Measurements from ENCODE around the gene IDE.
"Not testable (repeated sequence)": the region's sequence is repeated elsewhere in the genome, so short reads cannot be mapped to it uniquely, and the experiment has no call there.

Gene IDE

DNA sequence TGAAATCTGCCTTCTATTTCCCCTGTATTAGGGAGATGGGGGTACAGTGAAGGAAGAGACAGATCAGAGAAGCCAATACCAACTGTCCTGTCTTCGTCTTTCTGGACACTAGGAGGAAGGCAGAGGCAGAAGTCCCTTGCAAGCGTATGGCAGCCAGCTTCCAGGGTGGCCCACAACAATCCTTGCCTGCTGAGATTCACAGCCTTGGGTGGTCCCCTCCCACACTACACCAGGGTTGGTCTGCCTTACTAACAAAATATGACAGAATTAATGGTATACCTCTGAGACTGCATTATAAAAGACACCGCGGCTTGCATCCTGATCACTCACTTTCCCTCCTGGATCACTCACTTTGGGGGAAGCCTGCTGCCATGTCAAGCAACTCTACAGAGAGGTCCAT lies 90.4 kb downstream of the IDE start:
- DNase-seq: no peak

DNA sequence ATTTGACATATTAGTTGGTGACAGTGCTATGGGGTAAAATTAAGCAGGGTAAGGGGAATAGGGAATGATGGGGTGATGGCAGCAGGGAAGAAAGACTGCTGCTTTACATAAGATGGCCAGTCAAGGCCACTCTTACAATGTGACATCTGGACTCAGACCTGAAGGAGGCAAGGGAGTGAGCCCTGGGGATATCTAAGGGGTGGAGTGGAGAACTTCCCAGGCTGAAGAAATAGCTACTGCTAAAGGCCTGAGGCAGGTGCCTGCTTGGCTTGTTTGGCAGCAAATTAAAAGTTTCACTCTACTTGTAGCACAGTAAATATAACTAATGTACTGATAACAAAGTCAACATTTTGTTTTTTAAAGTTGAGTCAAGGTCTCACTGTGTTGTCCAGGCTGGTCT lies 93.5 kb downstream of the IDE start:
- no peak for DNase-seq

GRCh38 chr10:92479547-92479946 lies 94.3 kb downstream of the IDE start:
- no peak for DNase-seq

DNA sequence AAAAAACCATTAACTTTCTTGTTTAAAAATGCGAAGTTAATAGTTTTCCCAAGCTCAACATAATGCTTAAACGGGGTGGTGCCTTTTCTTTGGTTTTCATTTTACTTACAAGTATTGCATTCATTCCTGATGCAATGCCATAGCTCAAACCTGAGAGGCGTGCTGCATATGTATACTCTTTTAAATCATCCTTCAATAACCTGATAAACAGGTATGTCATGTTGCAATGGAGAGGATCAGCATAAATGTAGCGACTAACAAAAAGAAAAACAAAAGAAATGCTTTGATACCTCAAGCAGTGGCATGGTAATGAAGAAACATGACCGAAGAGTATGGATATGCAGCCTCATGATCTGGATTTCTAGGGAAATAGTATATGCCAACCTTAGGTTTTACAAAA lies 95.4 kb downstream of the IDE start:
- no peak for DNase-seq

- no peak for DNase-seq
Measured at GRCh38 chr10:92475357-92475868, 98.5 kb downstream of the IDE start.

GRCh38 chr10:92470026-92470425 lies 103.9 kb downstream of the IDE start:
- DNase-seq: no peak

DNA sequence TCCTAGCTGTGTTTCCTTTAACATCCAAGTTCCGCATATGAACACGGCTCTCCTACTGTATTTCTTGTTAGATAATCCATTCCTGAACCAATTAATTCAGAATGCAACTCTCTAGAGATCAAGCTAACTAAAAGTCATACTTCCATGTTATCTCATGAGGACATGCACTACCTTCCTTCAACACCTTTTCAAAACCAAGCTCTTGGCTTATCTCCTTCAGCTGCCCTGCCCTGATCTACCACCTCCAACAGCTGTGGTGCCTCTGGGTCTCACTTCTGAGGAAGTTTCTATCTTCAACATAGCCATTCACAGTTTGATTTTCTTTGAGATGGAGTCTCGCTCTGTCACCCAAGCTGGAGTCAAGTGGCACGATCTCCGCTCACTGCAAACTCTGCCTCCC lies 109.5 kb downstream of the IDE start:
- DNase-seq: no peak

- no peak for DNase-seq
Measured at GRCh38 chr10:92463582-92463981, 110.3 kb downstream of the IDE start.

- not testable (repeated sequence) for DNase-seq
Measured at GRCh38 chr10:92454955-92455354, 118.9 kb downstream of the IDE start.

DNA sequence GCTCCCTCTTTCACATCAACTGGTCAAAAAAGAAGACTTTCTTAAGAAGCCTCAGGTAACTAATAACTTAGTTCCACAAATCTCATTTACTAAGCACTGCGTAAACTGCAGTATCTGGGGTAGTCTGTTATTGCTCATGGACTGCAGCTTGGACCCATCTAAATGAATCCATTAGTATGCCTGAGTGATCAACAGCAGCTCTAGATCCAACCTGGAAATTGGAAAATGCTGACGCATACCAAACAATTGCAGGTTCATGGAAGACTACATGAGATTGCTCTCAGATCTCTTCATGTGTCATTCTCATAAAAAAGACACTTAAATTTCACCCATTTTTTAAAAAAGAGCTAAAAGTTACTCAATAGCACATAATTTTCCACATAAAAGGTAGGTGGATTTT lies 121.6 kb downstream of the IDE start:
- no peak for DNase-seq

DNA sequence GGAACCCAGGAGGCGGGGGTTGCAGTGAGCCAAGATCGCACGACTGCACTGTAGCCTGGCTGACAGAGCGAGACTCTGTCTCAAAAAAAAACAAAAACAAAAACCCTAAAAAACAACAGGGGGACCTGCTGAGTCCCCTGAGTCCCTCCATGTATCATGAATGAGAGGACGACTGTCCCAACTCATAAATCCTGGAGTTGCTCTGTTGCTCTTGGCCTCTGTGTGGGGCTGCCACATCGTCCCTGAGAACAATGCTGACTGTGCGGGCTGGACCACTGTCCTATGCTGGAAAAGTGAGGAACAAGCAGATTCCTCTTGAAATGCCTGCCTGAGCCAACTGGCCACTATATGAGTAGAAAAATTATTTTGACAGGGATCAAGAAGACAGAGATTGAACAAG lies 122.5 kb downstream of the IDE start:
- no peak for DNase-seq

DNA sequence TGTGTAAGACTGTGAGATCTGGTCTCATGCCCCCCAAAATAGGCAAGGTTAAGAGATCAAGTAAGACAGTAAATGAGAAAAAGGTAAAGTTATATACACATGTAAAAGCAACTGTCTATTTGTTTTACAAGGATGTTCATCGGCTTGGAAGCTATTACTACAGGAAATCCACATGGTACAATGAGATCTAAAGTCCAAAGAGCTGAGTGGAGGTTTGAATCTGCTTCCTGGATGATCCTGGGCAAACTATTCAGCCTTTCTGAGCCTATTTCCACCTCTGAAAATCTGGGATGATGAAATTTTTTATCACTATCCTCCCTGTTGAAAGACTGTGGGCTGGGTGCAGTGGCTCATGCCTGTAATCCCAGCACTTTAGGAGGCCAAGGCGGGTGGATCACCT lies 123.0 kb downstream of the IDE start:
- DNase-seq: no peak

DNA sequence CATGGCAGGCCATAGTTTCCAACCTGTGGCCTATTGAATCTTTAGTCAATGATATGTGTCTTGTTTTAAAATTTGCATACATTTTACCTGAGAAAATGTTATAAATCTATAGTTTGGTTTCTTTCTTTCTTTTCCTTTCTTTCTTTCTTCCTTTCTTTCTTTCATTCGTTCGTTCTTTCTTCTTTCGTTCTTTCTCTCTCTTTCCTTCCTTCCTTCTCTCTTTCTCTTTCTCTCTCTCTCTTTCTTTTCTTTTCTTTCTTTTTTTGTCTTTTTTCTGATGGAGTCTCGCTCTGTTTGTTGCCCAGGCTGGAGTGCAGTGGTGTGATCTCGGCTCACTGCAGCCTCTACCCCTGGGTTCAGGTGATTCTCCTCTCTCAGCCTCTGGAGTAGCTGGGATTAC lies 133.3 kb downstream of the IDE start:
- no peak for DNase-seq

- DNase-seq: no peak
Measured at GRCh38 chr10:92438220-92438619, 135.7 kb downstream of the IDE start.

DNA sequence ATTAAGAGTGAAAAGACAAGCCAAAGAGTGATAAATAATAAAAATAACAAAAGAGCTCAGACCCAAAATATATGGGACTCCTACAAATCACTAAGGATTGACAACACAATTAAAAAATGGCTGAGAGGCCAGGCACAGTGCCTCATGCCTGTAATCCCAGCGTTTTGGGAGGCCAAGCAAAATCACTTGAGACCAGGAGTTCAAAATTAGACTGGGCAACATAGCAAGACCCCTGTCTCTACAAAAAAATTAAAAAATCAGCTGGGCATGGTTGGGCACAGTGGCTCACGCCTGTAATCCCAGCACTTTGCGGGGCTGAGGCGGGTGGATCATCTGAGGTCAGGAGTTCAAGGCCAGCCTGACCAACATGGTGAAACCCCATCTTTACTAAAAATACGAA lies 137.3 kb downstream of the IDE start:
- no peak for DNase-seq

DNA sequence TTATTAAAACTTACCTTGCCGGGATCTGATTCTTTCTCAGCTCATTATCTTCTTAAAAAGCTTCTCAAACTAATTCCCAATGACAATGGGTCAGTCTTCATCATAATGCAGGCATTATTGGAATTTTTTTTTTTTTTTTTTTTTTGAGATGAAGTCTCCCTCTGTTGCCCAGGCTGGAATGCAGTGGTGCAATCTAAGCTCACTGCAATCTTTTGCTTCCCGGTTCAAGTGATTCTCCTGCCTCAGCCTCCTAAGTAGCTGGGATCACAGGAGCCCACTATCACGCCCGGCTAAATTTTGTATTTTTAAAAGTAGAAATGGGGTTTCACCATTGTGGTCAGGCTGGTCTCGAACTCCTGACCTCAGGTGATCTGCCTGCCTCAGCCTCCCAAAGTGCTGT lies 137.8 kb downstream of the IDE start:
- DNase-seq: not testable (repeated sequence)

- DNase-seq: no peak
Measured at GRCh38 chr10:92434385-92434784, 139.5 kb downstream of the IDE start.

- no peak for DNase-seq
Measured at GRCh38 chr10:92432596-92432995, 141.3 kb downstream of the IDE start.

DNA sequence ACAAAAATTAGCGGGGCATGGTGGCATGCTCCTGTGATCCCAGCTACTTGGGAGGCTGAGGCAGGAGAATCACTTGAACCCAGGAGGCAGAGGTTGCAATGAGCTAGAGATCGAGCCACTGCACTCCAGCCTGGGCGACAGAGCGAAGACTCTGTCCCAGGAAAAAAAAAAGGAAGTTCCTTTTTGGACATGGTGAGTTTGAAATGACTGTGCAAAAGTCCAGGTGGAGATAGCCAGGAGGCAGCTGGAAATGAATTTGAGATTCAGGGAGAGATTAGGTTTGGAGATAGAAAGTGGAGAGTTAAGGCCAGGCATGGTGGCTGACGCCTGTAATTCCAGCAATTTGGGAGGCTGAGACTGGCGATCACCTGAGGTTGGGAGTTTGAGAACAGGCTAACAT lies 143.8 kb downstream of the IDE start:
- DNase-seq: no peak

DNA sequence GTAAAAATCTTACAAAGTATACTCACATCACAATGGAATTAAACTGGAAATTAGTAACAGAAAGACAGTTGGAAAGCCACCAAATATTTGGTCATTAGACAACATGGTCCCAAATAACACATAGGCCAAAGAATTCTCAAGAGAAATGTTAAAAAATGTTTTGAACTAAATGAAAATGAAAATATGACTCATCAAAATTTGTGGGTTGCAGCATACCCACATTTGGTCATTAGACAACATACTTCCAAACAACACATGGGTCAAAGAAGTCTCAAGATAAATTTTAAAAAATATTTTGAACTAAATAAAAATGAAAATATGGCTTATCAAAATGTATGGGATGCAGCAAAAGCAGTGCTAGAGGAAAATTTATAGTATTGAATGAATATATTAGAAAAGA lies 152.3 kb downstream of the IDE start:
- DNase-seq: no peak

DNA sequence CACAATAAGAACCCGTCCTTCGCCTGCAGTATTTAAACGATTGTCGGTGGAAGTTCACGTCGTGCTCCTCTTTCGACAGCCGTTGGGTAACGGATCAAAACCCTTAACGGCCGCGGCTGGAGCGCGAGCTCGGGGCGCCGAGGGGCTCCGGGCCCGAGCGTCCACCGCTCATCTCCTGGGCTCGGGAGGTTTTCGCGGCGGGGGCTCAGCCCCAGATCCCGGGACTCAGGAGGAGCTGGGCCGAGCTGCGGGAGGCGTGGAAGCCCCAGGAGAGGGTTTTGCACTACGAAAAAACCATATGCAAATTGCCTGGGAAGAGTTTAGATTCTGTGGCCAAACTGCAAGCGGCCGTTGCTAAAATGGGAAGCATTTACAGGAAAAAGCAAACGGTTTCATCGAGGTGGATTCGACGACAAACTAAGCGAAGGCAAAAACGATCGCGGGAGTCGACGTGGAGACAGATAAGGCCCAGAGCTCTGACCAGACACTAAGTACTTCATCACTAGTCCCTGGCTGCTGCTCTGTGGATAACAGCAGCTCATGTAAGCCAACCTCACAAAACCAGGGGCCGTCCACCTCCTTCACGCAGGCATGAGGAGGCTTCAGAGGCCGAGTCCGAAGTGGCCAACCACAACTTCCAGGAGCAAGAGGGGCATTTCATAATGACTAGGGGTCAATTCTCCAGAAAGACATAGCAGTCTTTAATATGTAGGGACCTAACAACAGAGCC lies 153.2 kb downstream of the IDE start:
- DNase-seq: no peak

GRCh38 chr10:92419740-92420545 lies 153.9 kb downstream of the IDE start:
- no peak for DNase-seq

DNA sequence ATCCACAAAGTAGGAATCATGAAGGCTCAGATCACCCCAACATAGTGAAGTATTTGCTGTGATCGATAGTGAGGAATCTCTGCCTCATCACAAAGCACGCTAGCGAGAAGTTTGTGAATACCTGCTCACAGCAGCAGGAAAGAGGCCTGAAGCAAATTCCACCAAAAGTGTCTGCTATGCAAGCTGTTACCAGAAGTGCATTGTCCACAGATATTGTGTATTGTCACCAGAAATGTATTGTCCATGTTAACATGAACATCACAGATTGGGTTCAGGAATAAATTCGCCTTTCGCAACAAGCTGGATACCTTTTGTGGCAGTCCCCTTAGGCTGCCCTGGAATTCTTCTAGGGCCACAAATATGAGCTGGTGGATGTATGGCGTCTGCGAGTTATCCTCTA lies 155.0 kb downstream of the IDE start:
- no peak for DNase-seq

DNA sequence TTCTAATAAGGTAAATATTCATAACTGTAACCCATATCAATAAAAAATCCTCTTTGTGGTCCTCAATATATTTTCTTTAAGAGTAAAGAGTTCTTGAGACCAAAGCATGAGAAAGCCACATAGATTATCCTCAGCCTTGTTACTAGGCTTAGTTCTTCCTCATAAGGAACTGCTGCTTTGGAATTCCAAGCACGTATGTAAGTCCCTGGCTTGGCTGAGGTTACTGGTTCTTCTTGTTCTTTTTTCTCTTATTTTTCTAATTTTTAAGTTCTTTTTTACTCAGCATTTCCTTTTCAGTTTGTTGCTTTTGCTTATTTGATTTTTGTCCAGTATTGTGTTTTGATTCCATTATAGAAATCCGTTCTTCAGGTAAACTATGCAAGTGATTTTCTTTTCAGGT lies 155.7 kb downstream of the IDE start:
- no peak for DNase-seq

Measured in bone marrow (tissue), 2 donors.